Astrocyte of the cerebellum (primary cell): ENCODE data around the gene GSG1L.

ENCODE experiments used
- DNase-seq: peaks from one replicate; pipeline ENCODE4 v3.0.0-alpha.2; 2011; ENCODE audit warnings: low read depth
- H3K4me3 ChIP-seq: 2 replicates; pipeline ENCODE4 v1.5.1; 2011; ENCODE audit warnings: mild to moderate bottlenecking, low read depth, low read length, moderate library complexity
- CTCF ChIP-seq: IDR thresholded peaks from 2 replicates; pipeline ENCODE4 v1.5.1; 2012; ENCODE audit warnings: low read length, low read depth, moderate library complexity, mild to moderate bottlenecking; ENCODE audit errors: missing control alignments
- in situ Hi-C: cut with HindIII; loops from 2 replicates; pipeline ENCODE4 v1.10.0; 2017; ENCODE audit warnings: low sequenced_read_pairs

GSG1L gene

DNA sequence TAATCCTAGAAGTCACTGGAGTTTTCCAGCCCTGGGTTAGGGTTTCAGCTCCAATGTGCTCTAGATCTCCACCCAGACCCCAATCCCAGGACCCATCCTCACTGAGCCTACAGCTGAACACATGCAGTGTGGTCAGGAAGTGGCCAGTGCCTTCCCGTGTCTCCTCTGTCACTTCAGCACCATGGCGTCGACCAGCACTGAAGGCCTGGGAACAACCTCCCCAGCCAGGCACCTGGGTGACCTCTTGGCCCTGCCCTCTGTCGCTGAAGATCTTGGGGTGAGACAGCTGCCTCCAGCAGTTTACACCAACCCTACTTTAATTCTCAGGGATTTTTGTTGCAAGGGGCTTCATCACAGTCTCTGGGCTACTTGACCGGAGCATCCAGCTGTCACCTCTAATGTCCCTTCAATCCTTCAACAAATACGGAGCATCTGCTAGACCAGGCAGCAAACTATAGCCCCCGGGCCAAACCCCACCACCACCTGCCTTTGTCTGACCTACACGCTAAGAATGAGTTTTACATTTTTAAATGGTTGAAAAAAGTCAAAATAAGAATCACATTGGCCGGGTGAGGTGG lies 18.0 kb upstream of the GSG1L start:
- no peak for TF ChIP-seq CTCF
- in situ Hi-C loops, result no loop called here
- no peak for DNase-seq
- H3K4me3 ChIP-seq, result no peak overlapping the region

GRCh38 chr16:28078261-28078660 lies 14.7 kb upstream of the GSG1L start:
- TF ChIP-seq CTCF, result no peak
- in situ Hi-C loops, result no loop called here
- H3K4me3 ChIP-seq, result no peak overlapping the region
- DNase-seq, result no peak

GRCh38 chr16:28073836-28074235 lies 10.3 kb upstream of the GSG1L start:
- in situ Hi-C loops, result no loop called here
- no peak for DNase-seq
- TF ChIP-seq CTCF, result no peak
- no peak overlapping the region for H3K4me3 ChIP-seq

DNA sequence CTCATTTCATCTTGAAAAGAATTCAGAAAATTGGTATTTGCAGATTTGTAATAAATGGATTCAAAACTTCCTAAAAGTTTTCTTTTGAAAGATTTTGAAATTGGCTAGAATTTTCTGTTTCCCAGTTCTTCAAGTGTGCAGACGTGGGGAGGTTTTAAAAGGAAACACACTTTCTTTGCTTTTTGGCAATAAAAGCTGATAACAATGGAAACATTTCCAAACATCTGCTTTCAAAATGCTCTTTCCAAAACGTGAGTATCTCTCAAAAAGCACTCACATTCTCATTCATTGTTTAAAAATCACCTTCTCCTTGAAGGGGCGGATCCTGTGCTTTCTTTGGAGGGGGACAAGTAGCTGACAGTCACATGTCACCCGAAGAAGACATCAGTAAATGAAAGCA lies 8.6 kb upstream of the GSG1L start:
- in situ Hi-C loops, result no loop called here
- no peak overlapping the region for H3K4me3 ChIP-seq
- TF ChIP-seq CTCF, result no peak

GRCh38 chr16:28069971-28070794 lies 6.7 kb upstream of the GSG1L start:
- in situ Hi-C loops, result no loop called here
- DNase-seq, result no peak
- no peak for TF ChIP-seq CTCF
- no peak overlapping the region for H3K4me3 ChIP-seq

More for the DNA sequence above, 8.6 kb upstream of the GSG1L start:
- DNase-seq, result no peak

- in situ Hi-C loops, result no loop called here
- H3K4me3 ChIP-seq, result no peak overlapping the region
- no peak for DNase-seq
- TF ChIP-seq CTCF, result no peak
Observed at GRCh38 chr16:28068976-28069375, 5.5 kb upstream of the GSG1L start.
